Activated CD4-positive, alpha-beta T cell treated with anti-CD3 and anti-CD28 coated beads for 48 hours (primary cell): ENCODE results near the gene SMCO4.
"Not testable (repeated sequence)": the region's sequence is repeated elsewhere in the genome, so short reads cannot be mapped to it uniquely, and the experiment has no call there.

Experiments
- DNase-seq: peaks from one replicate; pipeline ENCODE4 v3.0.0-alpha.2; 2020

The SMCO4 gene

DNA sequence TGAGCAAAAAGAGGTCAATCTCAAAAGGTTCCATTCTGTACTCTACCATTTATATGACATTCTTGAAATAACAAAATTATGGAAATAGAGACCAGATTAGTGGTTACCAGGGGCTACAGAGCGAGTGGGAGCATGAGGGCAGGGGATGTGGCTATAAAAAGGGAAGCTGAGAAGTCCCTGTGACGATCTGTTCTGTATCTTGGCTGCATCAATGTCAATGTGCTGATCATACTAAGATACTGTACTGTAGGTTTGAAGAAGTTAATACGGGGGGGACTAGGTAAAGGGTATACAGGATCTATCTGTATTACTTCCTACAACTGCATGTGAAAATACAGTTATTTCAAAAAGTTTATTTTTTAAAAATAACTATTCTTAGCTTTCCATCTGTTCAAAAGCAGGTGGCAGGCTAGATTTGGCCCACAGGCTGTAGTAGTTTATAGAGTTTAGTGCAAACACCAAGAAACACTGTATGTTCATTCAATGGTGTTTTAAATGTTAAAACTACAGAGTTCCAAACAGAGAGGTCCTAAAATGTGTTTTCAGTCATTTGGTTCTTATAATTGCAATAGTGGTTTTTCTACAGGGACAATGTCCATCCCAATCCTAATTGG lies 78.2 kb downstream of the SMCO4 start:
- no peak for DNase-seq

GRCh38 chr11:93463666-93464065 lies 79.5 kb downstream of the SMCO4 start:
- DNase-seq, result not testable (repeated sequence)

GRCh38 chr11:93458286-93458685 lies 84.9 kb downstream of the SMCO4 start:
- no peak for DNase-seq

DNA sequence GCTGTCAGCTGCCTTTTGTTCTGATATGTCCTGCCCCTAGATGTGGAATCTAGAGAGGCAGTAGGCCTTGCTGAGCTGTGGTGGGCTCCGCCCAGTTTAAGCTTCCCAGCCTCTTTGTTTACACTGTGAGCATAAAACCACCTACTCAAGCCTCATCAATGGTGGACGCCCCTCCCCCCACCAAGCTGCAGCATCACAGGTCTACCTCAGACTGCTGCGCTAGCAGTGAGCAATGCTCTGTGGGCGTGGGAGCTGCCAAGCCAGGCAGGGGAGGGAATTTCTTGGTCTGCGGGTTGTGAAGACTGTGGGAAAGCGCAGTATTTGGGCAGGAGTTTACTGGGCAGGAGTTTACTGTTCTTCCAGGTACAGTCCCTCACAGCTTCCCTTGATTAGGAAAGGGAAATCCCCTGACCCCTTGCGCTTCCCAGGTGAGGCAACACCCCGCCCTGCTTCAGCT lies 98.5 kb downstream of the SMCO4 start:
- peak; percentile 37 for DNase-seq

DNA sequence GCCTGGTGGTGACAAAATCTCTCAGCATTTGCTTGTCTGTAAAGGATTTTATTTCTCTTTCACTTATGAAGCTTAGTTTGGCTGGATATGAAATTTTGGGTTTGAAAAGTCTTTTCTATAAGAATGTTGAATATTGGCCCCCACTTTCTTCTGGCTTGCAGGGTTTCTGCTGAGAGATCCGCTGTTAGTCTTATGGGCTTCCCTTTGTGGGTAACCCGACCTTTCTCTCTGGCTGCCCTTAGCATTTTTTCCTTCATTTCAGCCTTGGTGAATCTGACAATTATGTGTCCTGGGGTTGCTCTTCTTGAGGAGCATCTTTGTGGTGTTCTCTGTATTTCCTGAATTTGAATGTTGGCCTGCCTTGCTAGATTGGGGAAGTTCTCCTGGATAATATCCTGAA lies 100.0 kb downstream of the SMCO4 start:
- not testable (repeated sequence) for DNase-seq

DNA sequence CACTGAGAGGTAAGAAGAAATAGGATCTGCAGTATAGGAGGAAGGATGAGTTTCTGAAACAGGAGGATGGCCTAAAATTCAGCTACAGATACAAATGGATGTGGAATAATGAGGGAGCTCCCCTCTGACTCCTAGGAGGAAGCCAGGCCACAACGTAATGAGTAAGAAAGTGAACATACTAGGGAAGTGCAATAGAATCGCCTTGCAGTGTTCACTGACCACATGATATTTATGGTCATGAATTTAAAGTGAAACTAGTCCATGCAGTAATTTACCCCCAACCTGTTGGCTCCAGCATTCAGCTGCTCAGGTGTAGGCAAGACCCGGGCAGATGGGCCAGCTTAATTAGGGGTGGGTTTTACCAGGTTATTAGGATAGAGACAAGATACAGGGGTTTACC lies 110.9 kb downstream of the SMCO4 start:
- DNase-seq, result no peak
